ENCODE results near the gene MICU2. TPM values are rescaled to one million over a fixed set of nuclear protein-coding genes. Genes with fewer than 3 reads are reported as not detected.

The MICU2 gene
- total and polyA plus RNA-seq, 4 donors = 29.0 to 85.9 (median 39.3) TPM

- no peak overlapping the region for H3K4me3 ChIP-seq
- H3K36me3 ChIP-seq (ENCODE audit: control insufficient read depth in 4 of 4, insufficient read depth in 4 of 4, low read length in 4 of 4) = peaks cover 0 to 3% (median 1%) of the 10 kb centered on the region in 4 donors
- peaks cover 0 to 7% (median 2%) of the 10 kb centered on the region in 5 donors for H3K4me1 ChIP-seq (ENCODE audit: control insufficient read depth in 5 of 5, insufficient read depth in 5 of 5, low read length in 5 of 5)
- WGBS, 2 donors = 96 to 100% methylated on average over 1 of the region's 1 CpG
- DNase-seq = no peak
- TF ChIP-seq CTCF (IDR thresholded peaks at IDR 0.05; ENCODE audit: control extremely low read depth, extremely low read depth) = no peak
- no peaks in the 10 kb centered on the region for H3K9me3 ChIP-seq (ENCODE audit: control insufficient read depth in 4 of 4, insufficient read depth in 3 of 4, low read length in 3 of 4)
- H3K27me3 ChIP-seq (ENCODE audit: control insufficient read depth in 3 of 3, insufficient read depth in 3 of 3, low read length in 2 of 3) = no peaks in the 10 kb centered on the region
- ATAC-seq (ENCODE audit: insufficient read depth, low FRiP score) = no peak
- no peak overlapping the region for H3K27ac ChIP-seq (ENCODE audit: low read depth in 1 of 2, low read length in 1 of 2)
- no peak overlapping the region for H3K9ac ChIP-seq (ENCODE audit: insufficient read depth in 1 of 2, low read length in 2 of 2)
Measured at GRCh38 chr13:21544515-21544914, 59.5 kb downstream of the MICU2 start.

GRCh38 chr13:21542563-21542962 is 61.4 kb downstream of the MICU2 start:
- H3K27me3 ChIP-seq (ENCODE audit: control insufficient read depth in 3 of 3, insufficient read depth in 3 of 3, low read length in 2 of 3) = no peaks in the 10 kb centered on the region
- DNase-seq = no peak
- no peak overlapping the region for H3K4me3 ChIP-seq
- no peak for TF ChIP-seq CTCF (IDR thresholded peaks at IDR 0.05; ENCODE audit: control extremely low read depth, extremely low read depth)
- peaks cover 0 to 11% (median 2%) of the 10 kb centered on the region in 5 donors for H3K4me1 ChIP-seq (ENCODE audit: control insufficient read depth in 5 of 5, insufficient read depth in 5 of 5, low read length in 5 of 5)
- no peak overlapping the region for H3K9ac ChIP-seq (ENCODE audit: insufficient read depth in 1 of 2, low read length in 2 of 2)
- ATAC-seq (ENCODE audit: insufficient read depth, low FRiP score) = no peak
- H3K9me3 ChIP-seq (ENCODE audit: control insufficient read depth in 4 of 4, insufficient read depth in 3 of 4, low read length in 3 of 4) = no peaks in the 10 kb centered on the region
- peaks cover 0 to 11% (median 4%) of the 10 kb centered on the region in 4 donors for H3K36me3 ChIP-seq (ENCODE audit: control insufficient read depth in 4 of 4, insufficient read depth in 4 of 4, low read length in 4 of 4)
- WGBS, 2 donors = 86 to 93% methylated on average over 1 of the region's 1 CpG
- H3K27ac ChIP-seq (ENCODE audit: low read depth in 1 of 2, low read length in 1 of 2) = no peak overlapping the region

GRCh38 chr13:21541980-21542379 is 62.0 kb downstream of the MICU2 start:
- no peaks in the 10 kb centered on the region for H3K27me3 ChIP-seq (ENCODE audit: control insufficient read depth in 3 of 3, insufficient read depth in 3 of 3, low read length in 2 of 3)
- no peak overlapping the region for H3K4me3 ChIP-seq
- DNase-seq (no peak), ATAC-seq (ENCODE audit: insufficient read depth, low FRiP score) (no peak)
- 37 to 59% methylated on average over 1 of the region's 1 CpG for WGBS, 2 donors
- no peak overlapping the region for H3K9ac ChIP-seq (ENCODE audit: insufficient read depth in 1 of 2, low read length in 2 of 2)
- no peak for TF ChIP-seq CTCF (IDR thresholded peaks at IDR 0.05; ENCODE audit: control extremely low read depth, extremely low read depth)
- H3K9me3 ChIP-seq (ENCODE audit: control insufficient read depth in 4 of 4, insufficient read depth in 3 of 4, low read length in 3 of 4) = no peaks in the 10 kb centered on the region
- H3K36me3 ChIP-seq (ENCODE audit: control insufficient read depth in 4 of 4, insufficient read depth in 4 of 4, low read length in 4 of 4) = peaks cover 0 to 12% (median 4%) of the 10 kb centered on the region in 4 donors
- H3K4me1 ChIP-seq (ENCODE audit: control insufficient read depth in 5 of 5, insufficient read depth in 5 of 5, low read length in 5 of 5) = peaks cover 0 to 11% (median 2%) of the 10 kb centered on the region in 5 donors
- H3K27ac ChIP-seq (ENCODE audit: low read depth in 1 of 2, low read length in 1 of 2) = no peak overlapping the region

GRCh38 chr13:21541271-21541670 is 62.7 kb downstream of the MICU2 start:
- DNase-seq (peak in 1 of 3 donors; percentile 18), ATAC-seq (ENCODE audit: insufficient read depth, low FRiP score) (no peak)
- Histone ChIP-seq H3K4me1 (ENCODE audit: control insufficient read depth in 5 of 5, insufficient read depth in 5 of 5, low read length in 5 of 5) (peaks cover 0 to 11% (median 0%) of the 10 kb centered on the region in 5 donors), H3K4me3 (no peak overlapping the region), H3K27me3 (ENCODE audit: control insufficient read depth in 3 of 3, insufficient read depth in 3 of 3, low read length in 2 of 3) (no peaks in the 10 kb centered on the region), H3K27ac (ENCODE audit: low read depth in 1 of 2, low read length in 1 of 2) (no peak overlapping the region), H3K36me3 (ENCODE audit: control insufficient read depth in 4 of 4, insufficient read depth in 4 of 4, low read length in 4 of 4) (peaks cover 0 to 12% (median 4%) of the 10 kb centered on the region in 4 donors), H3K9ac (ENCODE audit: insufficient read depth in 1 of 2, low read length in 2 of 2) (no peak overlapping the region), H3K9me3 (ENCODE audit: control insufficient read depth in 4 of 4, insufficient read depth in 3 of 4, low read length in 3 of 4) (no peaks in the 10 kb centered on the region)
- TF ChIP-seq CTCF (IDR thresholded peaks at IDR 0.05; ENCODE audit: control extremely low read depth, extremely low read depth) = no peak
